ENCODE results near the gene AGBL2.

Gene AGBL2

GRCh38 chr11:47617417-47617809, 97.8 kb downstream of the AGBL2 start:
- no peak overlapping the region for H3K9ac ChIP-seq (ENCODE audit: low read depth, low read length)
- H3K4me3 ChIP-seq (ENCODE audit: low read depth, low read length), result no peak overlapping the region
- no peaks in the 10 kb centered on the region for H3K4me1 ChIP-seq (ENCODE audit: control insufficient read depth, insufficient read depth, low read length)
- H3K9me3 ChIP-seq (ENCODE audit: control insufficient read depth, insufficient read depth, low read length), result no peaks in the 10 kb centered on the region
- H3K36me3 ChIP-seq (ENCODE audit: control insufficient read depth, insufficient read depth, low read length), result peaks cover 7% of the 10 kb centered on the region
- H3K27me3 ChIP-seq (ENCODE audit: control insufficient read depth, insufficient read depth, low read length), result no peaks in the 10 kb centered on the region

DNA sequence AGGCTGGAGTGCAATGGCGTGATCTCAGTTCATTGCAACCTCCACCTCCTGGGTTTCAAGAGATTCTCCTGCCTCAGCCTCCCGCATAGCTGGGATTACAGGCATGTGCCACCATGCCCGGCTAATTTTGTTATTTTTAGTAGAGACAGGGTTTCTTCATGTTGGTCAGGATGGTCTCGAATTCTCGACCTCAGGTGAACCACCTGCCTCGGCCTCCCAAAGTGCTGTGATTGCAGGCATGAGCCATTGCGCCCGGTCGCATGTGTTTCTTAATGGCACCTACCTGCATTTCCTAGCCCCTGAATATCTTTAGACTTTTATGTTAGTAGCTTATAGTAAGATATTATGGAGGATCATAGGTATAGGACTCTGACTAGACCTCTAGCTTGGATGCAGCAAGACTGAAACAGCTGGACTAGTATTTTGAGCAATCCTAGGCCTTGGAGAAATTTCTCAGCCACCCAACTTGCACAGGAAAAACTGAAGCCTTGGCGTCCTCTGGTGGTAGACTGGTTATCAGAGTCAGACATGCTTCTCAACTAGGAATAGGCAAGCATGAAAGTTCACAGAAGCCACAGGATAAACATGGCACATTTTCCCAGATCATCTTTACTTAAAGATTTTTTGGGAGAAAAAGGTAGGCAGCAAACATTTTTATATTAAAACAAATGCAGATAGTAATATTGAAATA, 98.3 kb downstream of the AGBL2 start:
- no peak overlapping the region for H3K4me3 ChIP-seq (ENCODE audit: low read depth, low read length)
- H3K9ac ChIP-seq (ENCODE audit: low read depth, low read length), result no peak overlapping the region
- H3K4me1 ChIP-seq (ENCODE audit: control insufficient read depth, insufficient read depth, low read length), result no peaks in the 10 kb centered on the region
- H3K36me3 ChIP-seq (ENCODE audit: control insufficient read depth, insufficient read depth, low read length), result peaks cover 3% of the 10 kb centered on the region
- H3K9me3 ChIP-seq (ENCODE audit: control insufficient read depth, insufficient read depth, low read length), result no peaks in the 10 kb centered on the region
- H3K27me3 ChIP-seq (ENCODE audit: control insufficient read depth, insufficient read depth, low read length), result no peaks in the 10 kb centered on the region

GRCh38 chr11:47615249-47615648, 99.9 kb downstream of the AGBL2 start:
- no peaks in the 10 kb centered on the region for H3K27me3 ChIP-seq (ENCODE audit: control insufficient read depth, insufficient read depth, low read length)
- H3K36me3 ChIP-seq (ENCODE audit: control insufficient read depth, insufficient read depth, low read length), result no peaks in the 10 kb centered on the region
- H3K4me1 ChIP-seq (ENCODE audit: control insufficient read depth, insufficient read depth, low read length), result no peaks in the 10 kb centered on the region
- H3K9ac ChIP-seq (ENCODE audit: low read depth, low read length), result no peak overlapping the region
- H3K9me3 ChIP-seq (ENCODE audit: control insufficient read depth, insufficient read depth, low read length), result no peaks in the 10 kb centered on the region
- H3K4me3 ChIP-seq (ENCODE audit: low read depth, low read length), result no peak overlapping the region

GRCh38 chr11:47611348-47611794, 103.8 kb downstream of the AGBL2 start:
- no peak overlapping the region for H3K4me3 ChIP-seq (ENCODE audit: low read depth, low read length)

DNA sequence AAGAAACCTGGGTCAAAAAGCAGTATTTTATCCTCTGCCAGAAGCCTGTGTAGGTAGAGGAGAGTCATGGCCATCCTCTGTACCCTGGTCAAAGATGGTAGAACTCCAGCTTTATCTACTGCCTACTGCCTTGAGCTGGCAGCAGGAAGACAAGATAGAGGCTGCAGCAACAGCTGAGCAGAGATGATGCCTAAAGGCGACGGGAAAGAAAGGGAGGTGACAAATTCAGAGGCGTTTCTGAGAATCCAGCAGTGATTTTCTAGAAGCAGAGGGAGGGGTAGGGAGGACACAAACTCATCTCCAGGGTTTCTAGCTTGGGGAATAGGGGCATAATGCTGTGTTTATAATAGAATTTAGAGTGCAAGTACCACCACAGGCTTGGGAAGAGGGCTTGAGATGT, 105.5 kb downstream of the AGBL2 start:
- H3K9me3 ChIP-seq (ENCODE audit: control insufficient read depth, insufficient read depth, low read length), result no peaks in the 10 kb centered on the region
- H3K4me1 ChIP-seq (ENCODE audit: control insufficient read depth, insufficient read depth, low read length), result no peaks in the 10 kb centered on the region
- no peak overlapping the region for H3K9ac ChIP-seq (ENCODE audit: low read depth, low read length)
- no peak overlapping the region for H3K4me3 ChIP-seq (ENCODE audit: low read depth, low read length)
- no peaks in the 10 kb centered on the region for H3K27me3 ChIP-seq (ENCODE audit: control insufficient read depth, insufficient read depth, low read length)
- no peaks in the 10 kb centered on the region for H3K36me3 ChIP-seq (ENCODE audit: control insufficient read depth, insufficient read depth, low read length)

More at GRCh38 chr11:47611348-47611794, 103.8 kb downstream of the AGBL2 start:
- Histone ChIP-seq H3K4me1 (ENCODE audit: control insufficient read depth, insufficient read depth, low read length) (no peaks in the 10 kb centered on the region), H3K36me3 (ENCODE audit: control insufficient read depth, insufficient read depth, low read length) (no peaks in the 10 kb centered on the region), H3K9ac (ENCODE audit: low read depth, low read length) (no peak overlapping the region), H3K9me3 (ENCODE audit: control insufficient read depth, insufficient read depth, low read length) (no peaks in the 10 kb centered on the region), H3K27me3 (ENCODE audit: control insufficient read depth, insufficient read depth, low read length) (no peaks in the 10 kb centered on the region)
